ENCODE results near the gene PHF14. TPM values are rescaled to one million over a fixed set of nuclear protein-coding genes. Genes with fewer than 3 reads are reported as not detected.

Gene PHF14
- total RNA-seq, 1 experiment from 2014 or later, result 50.8 TPM

- Histone ChIP-seq H3K27ac (ENCODE audit: insufficient read length, low read depth, low read length) (no peak overlapping the region), H3K56ac (ENCODE audit: insufficient read length, low read depth, low read length) (no peak overlapping the region), H3T11ph (ENCODE audit: low read length) (no peak overlapping the region), H3K79me1 (ENCODE audit: insufficient read depth, low read depth, low read length, poor library complexity, severe bottlenecking) (no peaks in the 10 kb centered on the region), H2BK15ac (ENCODE audit: low read depth, low read length) (no peak overlapping the region), H3K9me3 (ENCODE audit: control insufficient read depth, low read depth, low read length) (no peaks in the 10 kb centered on the region), H3K14ac (ENCODE audit: insufficient read depth, low read length) (no peak overlapping the region), H3K27me3 (ENCODE audit: insufficient read depth, low read length) (peaks cover 35% of the 10 kb centered on the region), H2BK12ac (ENCODE audit: insufficient read length, low read depth, low read length) (no peak overlapping the region), H3K4me2 (ENCODE audit: insufficient read depth, insufficient read length, low read length) (no peak overlapping the region), H4K20me1 (ENCODE audit: control insufficient read depth, insufficient read depth, insufficient read length) (no peaks in the 10 kb centered on the region), H2BK120ac (ENCODE audit: low read depth, low read length, poor library complexity, severe bottlenecking) (no peak overlapping the region), H4K8ac (replicated peaks; ENCODE audit: insufficient read length, low read depth, low read length) (no peak overlapping the region), H3K23ac (ENCODE audit: insufficient read length, low read depth, low read length) (no peak overlapping the region), H3K23me2 (ENCODE audit: insufficient read length, low read depth, low read length, poor library complexity, severe bottlenecking) (no peaks in the 10 kb centered on the region), H4K91ac (ENCODE audit: insufficient read length, low read depth, low read length) (no peak overlapping the region), H2AFZ (ENCODE audit: low read length) (no peak overlapping the region), H3K4ac (ENCODE audit: low read depth, low read length) (no peak overlapping the region), H2BK5ac (ENCODE audit: insufficient read length, low read length) (no peak overlapping the region), H3K4me1 (ENCODE audit: insufficient read depth, low read length) (no peaks in the 10 kb centered on the region; the same call in 1 of the 2 replicates), H3K18ac (ENCODE audit: insufficient read length, low read depth, low read length) (no peak overlapping the region), H3K79me2 (ENCODE audit: insufficient read depth, low read length) (no peaks in the 10 kb centered on the region), H3K9ac (ENCODE audit: extremely low read depth, insufficient read length, low read length) (no peak overlapping the region), H2BK20ac (ENCODE audit: low read depth, low read length, poor library complexity, severe bottlenecking) (no peak overlapping the region), H4K5ac (ENCODE audit: insufficient read length, low read depth, low read length) (no peak overlapping the region), H2AK5ac (ENCODE audit: insufficient read length, low read length) (no peak overlapping the region)
- H3K4me3 Mint-ChIP-seq, result no peak overlapping the region; a peak in 1 of 5 replicates
- peak; percentile 52 for DNase-seq
- WGBS (ENCODE audit: extremely low coverage, insufficient read length, low lambda C conversion rate), result no CpG with 5 or more reads among the region's 4 CpGs
- TF ChIP-seq, protein P1, sequence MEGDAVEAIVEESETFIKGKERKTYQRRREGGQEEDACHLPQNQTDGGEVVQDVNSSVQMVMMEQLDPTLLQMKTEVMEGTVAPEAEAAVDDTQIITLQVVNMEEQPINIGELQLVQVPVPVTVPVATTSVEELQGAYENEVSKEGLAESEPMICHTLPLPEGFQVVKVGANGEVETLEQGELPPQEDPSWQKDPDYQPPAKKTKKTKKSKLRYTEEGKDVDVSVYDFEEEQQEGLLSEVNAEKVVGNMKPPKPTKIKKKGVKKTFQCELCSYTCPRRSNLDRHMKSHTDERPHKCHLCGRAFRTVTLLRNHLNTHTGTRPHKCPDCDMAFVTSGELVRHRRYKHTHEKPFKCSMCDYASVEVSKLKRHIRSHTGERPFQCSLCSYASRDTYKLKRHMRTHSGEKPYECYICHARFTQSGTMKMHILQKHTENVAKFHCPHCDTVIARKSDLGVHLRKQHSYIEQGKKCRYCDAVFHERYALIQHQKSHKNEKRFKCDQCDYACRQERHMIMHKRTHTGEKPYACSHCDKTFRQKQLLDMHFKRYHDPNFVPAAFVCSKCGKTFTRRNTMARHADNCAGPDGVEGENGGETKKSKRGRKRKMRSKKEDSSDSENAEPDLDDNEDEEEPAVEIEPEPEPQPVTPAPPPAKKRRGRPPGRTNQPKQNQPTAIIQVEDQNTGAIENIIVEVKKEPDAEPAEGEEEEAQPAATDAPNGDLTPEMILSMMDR (conservative IDR thresholded peaks at IDR 0.05), result no peak
- H3K9me3 Mint-ChIP-seq, result peaks cover 45 to 48% of the 10 kb centered on the region in 2 experiments
- H3K4me1 Mint-ChIP-seq, result peaks cover 18 to 21% of the 10 kb centered on the region in 2 experiments
- H3K27me3 Mint-ChIP-seq (ENCODE audit: low read depth), result peaks cover 95% of the 10 kb centered on the region
- peaks cover 2 to 29% (median 14%) of the 10 kb centered on the region in 3 experiments; a peak in 6 of 7 replicates for H3K36me3 Mint-ChIP-seq (ENCODE audit: insufficient read depth in 1 of 3, low read depth in 3 of 3)
- no peak overlapping the region; a peak in 1 of 7 replicates for H3K27ac Mint-ChIP-seq
These were observed 211.6 kb downstream of the PHF14 start for GRCh38 chr7:11185179-11185815.

All from H9 (cell line).